Neural cell (in vitro differentiated cells): Measurements from ENCODE around the gene CORO2A. TPM values are rescaled to one million over a fixed set of nuclear protein-coding genes. Genes with fewer than 3 reads are reported as not detected.

ENCODE experiments used
- H2AFZ ChIP-seq: fragments of 200-600, 300-800 bp; sonication (generic), shearing (Covaris generic); 2 replicates; pipeline ENCODE4 v1.6.0; 2014; ENCODE audit warnings: low read depth, mild to moderate bottlenecking, antibody characterized with exemption, low read length, moderate library complexity
- H3F3A ChIP-seq: fragments of 200-600 bp; shearing (Covaris generic); 2 replicates; pipeline ENCODE4 v1.6.1; 2016; ENCODE audit warnings: mild to moderate bottlenecking, moderate library complexity, mixed read lengths, antibody characterized with exemption, low read length; ENCODE audit not compliant: insufficient read depth, poor library complexity, severe bottlenecking
- H3K27ac ChIP-seq: fragments of 200-600, 300-800 bp; sonication (generic), shearing (Covaris generic); 2 replicates; pipeline ENCODE4 v1.5.1; 2014; ENCODE audit warnings: mild to moderate bottlenecking, low read length, moderate library complexity
- H3K27me3 ChIP-seq: fragments of 300-800, 200-600 bp; sonication (generic), shearing (Covaris generic); 2 replicates; pipeline ENCODE4 v1.6.0; 2014; ENCODE audit warnings: mild to moderate bottlenecking, low read depth, low read length, moderate library complexity; ENCODE audit not compliant: insufficient read depth
- H3K36me3 ChIP-seq: fragments of 300-800, 200-600 bp; sonication (generic), shearing (Covaris generic); 2 replicates; pipeline ENCODE4 v1.5.1; 2014; ENCODE audit warnings: mild to moderate bottlenecking, antibody characterized with exemption, low read length, moderate library complexity; ENCODE audit not compliant: insufficient read depth
- H3K4me2 ChIP-seq: fragments of 300-800, 200-600 bp; sonication (generic), shearing (Covaris generic); 2 replicates; pipeline ENCODE4 v1.6.0; 2014; ENCODE audit warnings: mild to moderate bottlenecking, low read length
- H3K4me3 ChIP-seq: fragments of 300-800, 200-600 bp; sonication (generic), shearing (Covaris generic); 2 replicates; pipeline ENCODE4 v1.5.1; 2014; ENCODE audit warnings: mild to moderate bottlenecking, low read length, moderate library complexity
- H3K79me2 ChIP-seq: fragments of 200-600 bp; shearing (Covaris generic); replicated peaks from 2 replicates; pipeline ENCODE4 v1.6.0; 2014; ENCODE audit warnings: mild to moderate bottlenecking, low read length, moderate library complexity; ENCODE audit not compliant: insufficient read depth
- H3K9ac ChIP-seq: fragments of 300-800, 200-600 bp; sonication (generic), shearing (Covaris generic); 2 replicates; pipeline ENCODE4 v1.6.1; 2016; ENCODE audit warnings: mild to moderate bottlenecking, low read length, mixed read lengths
- H3K9me2 ChIP-seq: fragments of 200-600 bp; shearing (Covaris generic); 2 replicates; pipeline ENCODE4 v1.6.1; 2016; ENCODE audit warnings: mild to moderate bottlenecking, low read length, mixed read lengths; ENCODE audit not compliant: insufficient read depth
- H3K9me3 ChIP-seq: fragments of 200-600, 300-800 bp; sonication (generic), shearing (Covaris generic); 2 replicates; pipeline ENCODE4 v1.6.1; 2016; ENCODE audit warnings: mild to moderate bottlenecking, mixed run types, low read length, moderate library complexity, mixed read lengths
- H4K20me1 ChIP-seq: fragments of 200-600 bp; shearing (Covaris generic); 2 replicates; pipeline ENCODE4 v1.6.1; 2016; ENCODE audit warnings: mild to moderate bottlenecking, mixed run types; ENCODE audit not compliant: insufficient read depth
- EP300 ChIP-seq: fragments of 450-650 bp; conservative IDR thresholded peaks from 2 replicates; pipeline ENCODE4 v1.6.1; 2014; ENCODE audit warnings: antibody characterized with exemption, mild to moderate bottlenecking, moderate library complexity; ENCODE audit not compliant: poor library complexity, severe bottlenecking
- EZH2 ChIP-seq: fragments of 200-600, 300-800 bp; shearing (Covaris generic), sonication (generic); IDR thresholded peaks from 2 replicates; pipeline ENCODE4 v1.6.1; 2014; ENCODE audit warnings: antibody characterized with exemption, low read length, borderline replicate concordance, mild to moderate bottlenecking; ENCODE audit not compliant: insufficient read depth, poor library complexity, severe bottlenecking
- MXI1 ChIP-seq: fragments of 450-650 bp; conservative IDR thresholded peaks from 2 replicates; pipeline ENCODE4 v1.6.1; 2014; ENCODE audit warnings: antibody characterized with exemption, mild to moderate bottlenecking; ENCODE audit not compliant: poor library complexity, severe bottlenecking
- POLR2AphosphoS5 ChIP-seq: IDR thresholded peaks from 2 replicates; pipeline ENCODE4 v1.6.1; 2012
- RAD21 ChIP-seq: fragments of 450-650 bp; conservative IDR thresholded peaks from 2 replicates; pipeline ENCODE4 v1.6.1; 2014; ENCODE audit warnings: antibody characterized with exemption, mild to moderate bottlenecking, moderate library complexity
- SMC3 ChIP-seq: fragments of 450-650 bp; conservative IDR thresholded peaks from 2 replicates; pipeline ENCODE4 v1.6.1; 2014; ENCODE audit warnings: antibody characterized with exemption, mild to moderate bottlenecking, moderate library complexity; ENCODE audit not compliant: poor library complexity
- TAF1 ChIP-seq: IDR thresholded peaks from 2 replicates; pipeline ENCODE4 v1.6.1; 2012; ENCODE audit warnings: low read depth
- polyA plus RNA-seq: library from polyadenylated mRNA; depleted of rRNA; stranded (reverse); fragments of >200 nt; gene quantifications from 2 replicates; pipeline ENCODE4 v1.2.3, GENCODE V29; 2014
- TF ChIP-seq, protein P1 (sequence below): fragments of 450-650 bp; IDR thresholded peaks from 2 replicates; pipeline ENCODE4 v1.5.1; 2014; ENCODE audit warnings: antibody characterized with exemption, mild to moderate bottlenecking, moderate library complexity; ENCODE audit not compliant: poor library complexity, severe bottlenecking
- TF ChIP-seq, protein P2 (sequence below): IDR thresholded peaks from 2 replicates; pipeline ENCODE4 v1.6.1; 2012; ENCODE audit warnings: borderline replicate concordance

Gene CORO2A
- polyA plus RNA-seq, 1 donor from 2014 or later, result 1.9 TPM

DNA sequence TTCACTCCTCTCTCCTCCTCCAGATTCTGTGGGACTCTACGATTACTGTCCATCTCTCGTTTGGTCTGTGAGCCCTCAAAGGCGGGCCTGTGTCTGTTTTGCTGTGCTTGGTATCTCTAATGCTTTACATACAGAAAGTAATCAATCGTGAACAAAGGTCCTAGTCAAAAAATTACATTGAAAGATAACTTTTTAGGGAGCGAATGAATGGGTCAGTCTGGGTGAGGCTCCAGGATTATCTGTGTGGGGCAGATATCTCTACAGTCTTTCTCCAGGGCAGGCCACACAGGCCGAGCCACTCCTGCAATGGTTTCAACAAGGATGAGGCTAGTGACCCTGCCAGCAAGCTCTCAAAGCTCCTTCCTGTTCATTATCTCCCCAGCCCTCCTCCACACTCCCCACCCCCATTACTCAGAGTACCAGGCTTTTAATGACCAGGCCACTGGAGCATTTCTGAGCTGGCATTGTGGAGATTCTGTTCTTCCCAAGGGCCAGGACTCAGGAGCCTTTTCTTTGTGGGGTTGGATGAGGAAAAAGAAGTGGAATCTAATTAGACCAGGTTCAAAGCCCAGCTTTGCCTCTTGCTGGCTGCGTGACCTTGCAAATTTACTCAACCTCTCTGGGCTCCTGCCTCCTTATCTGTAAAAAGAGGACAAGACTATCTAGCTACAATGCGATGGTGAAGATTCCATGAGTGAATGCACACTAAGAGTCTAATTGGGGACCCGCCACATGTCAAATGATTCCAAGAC lies 10.2 kb downstream of the CORO2A start:
- Histone ChIP-seq H3K9ac (no peak overlapping the region), H3K4me2 (no peak overlapping the region), H3K9me2 (no peaks in the 10 kb centered on the region), H3K36me3 (no peaks in the 10 kb centered on the region), H3F3A (no peaks in the 10 kb centered on the region), H2AFZ (no peak overlapping the region), H3K27ac (no peak overlapping the region), H3K27me3 (no peaks in the 10 kb centered on the region), H3K9me3 (no peaks in the 10 kb centered on the region), H3K79me2 (no peaks in the 10 kb centered on the region), H3K4me3 (no peak overlapping the region), H4K20me1 (no peaks in the 10 kb centered on the region)
- TF ChIP-seq POLR2AphosphoS5 (no peak), TAF1 (no peak), EZH2 (no peak), MXI1 (no peak), RAD21 (no peak), SMC3 (no peak)
- TF ChIP-seq, protein P1, sequence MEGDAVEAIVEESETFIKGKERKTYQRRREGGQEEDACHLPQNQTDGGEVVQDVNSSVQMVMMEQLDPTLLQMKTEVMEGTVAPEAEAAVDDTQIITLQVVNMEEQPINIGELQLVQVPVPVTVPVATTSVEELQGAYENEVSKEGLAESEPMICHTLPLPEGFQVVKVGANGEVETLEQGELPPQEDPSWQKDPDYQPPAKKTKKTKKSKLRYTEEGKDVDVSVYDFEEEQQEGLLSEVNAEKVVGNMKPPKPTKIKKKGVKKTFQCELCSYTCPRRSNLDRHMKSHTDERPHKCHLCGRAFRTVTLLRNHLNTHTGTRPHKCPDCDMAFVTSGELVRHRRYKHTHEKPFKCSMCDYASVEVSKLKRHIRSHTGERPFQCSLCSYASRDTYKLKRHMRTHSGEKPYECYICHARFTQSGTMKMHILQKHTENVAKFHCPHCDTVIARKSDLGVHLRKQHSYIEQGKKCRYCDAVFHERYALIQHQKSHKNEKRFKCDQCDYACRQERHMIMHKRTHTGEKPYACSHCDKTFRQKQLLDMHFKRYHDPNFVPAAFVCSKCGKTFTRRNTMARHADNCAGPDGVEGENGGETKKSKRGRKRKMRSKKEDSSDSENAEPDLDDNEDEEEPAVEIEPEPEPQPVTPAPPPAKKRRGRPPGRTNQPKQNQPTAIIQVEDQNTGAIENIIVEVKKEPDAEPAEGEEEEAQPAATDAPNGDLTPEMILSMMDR, result no peak

DNA sequence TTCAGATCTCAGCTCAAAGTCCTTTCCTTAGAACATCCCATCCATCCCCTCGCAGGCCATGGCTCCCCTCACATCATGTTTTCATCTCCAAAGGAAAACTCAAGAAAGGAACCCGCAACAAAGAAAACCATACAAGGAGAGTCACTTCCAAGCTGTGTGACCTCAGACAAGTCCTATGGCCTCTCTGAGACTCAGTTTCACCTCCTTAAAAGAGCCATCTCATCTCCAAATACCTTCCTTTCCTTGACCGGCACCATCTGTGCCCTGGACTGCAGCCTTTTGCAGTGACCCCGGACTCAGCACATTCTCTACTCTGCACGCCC lies 10.7 kb downstream of the CORO2A start:
- Histone ChIP-seq H3K27me3 (no peaks in the 10 kb centered on the region), H3K9ac (no peak overlapping the region), H3K4me3 (no peak overlapping the region), H4K20me1 (no peaks in the 10 kb centered on the region), H3K27ac (no peak overlapping the region), H3F3A (no peaks in the 10 kb centered on the region), H2AFZ (no peak overlapping the region), H3K9me2 (no peaks in the 10 kb centered on the region), H3K9me3 (no peaks in the 10 kb centered on the region), H3K79me2 (no peaks in the 10 kb centered on the region), H3K36me3 (no peaks in the 10 kb centered on the region), H3K4me2 (no peak overlapping the region)
- TF ChIP-seq POLR2AphosphoS5 (no peak), TAF1 (no peak), MXI1 (no peak), RAD21 (no peak)
- TF ChIP-seq, protein P2, sequence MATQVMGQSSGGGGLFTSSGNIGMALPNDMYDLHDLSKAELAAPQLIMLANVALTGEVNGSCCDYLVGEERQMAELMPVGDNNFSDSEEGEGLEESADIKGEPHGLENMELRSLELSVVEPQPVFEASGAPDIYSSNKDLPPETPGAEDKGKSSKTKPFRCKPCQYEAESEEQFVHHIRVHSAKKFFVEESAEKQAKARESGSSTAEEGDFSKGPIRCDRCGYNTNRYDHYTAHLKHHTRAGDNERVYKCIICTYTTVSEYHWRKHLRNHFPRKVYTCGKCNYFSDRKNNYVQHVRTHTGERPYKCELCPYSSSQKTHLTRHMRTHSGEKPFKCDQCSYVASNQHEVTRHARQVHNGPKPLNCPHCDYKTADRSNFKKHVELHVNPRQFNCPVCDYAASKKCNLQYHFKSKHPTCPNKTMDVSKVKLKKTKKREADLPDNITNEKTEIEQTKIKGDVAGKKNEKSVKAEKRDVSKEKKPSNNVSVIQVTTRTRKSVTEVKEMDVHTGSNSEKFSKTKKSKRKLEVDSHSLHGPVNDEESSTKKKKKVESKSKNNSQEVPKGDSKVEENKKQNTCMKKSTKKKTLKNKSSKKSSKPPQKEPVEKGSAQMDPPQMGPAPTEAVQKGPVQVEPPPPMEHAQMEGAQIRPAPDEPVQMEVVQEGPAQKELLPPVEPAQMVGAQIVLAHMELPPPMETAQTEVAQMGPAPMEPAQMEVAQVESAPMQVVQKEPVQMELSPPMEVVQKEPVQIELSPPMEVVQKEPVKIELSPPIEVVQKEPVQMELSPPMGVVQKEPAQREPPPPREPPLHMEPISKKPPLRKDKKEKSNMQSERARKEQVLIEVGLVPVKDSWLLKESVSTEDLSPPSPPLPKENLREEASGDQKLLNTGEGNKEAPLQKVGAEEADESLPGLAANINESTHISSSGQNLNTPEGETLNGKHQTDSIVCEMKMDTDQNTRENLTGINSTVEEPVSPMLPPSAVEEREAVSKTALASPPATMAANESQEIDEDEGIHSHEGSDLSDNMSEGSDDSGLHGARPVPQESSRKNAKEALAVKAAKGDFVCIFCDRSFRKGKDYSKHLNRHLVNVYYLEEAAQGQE, result no peak

DNA sequence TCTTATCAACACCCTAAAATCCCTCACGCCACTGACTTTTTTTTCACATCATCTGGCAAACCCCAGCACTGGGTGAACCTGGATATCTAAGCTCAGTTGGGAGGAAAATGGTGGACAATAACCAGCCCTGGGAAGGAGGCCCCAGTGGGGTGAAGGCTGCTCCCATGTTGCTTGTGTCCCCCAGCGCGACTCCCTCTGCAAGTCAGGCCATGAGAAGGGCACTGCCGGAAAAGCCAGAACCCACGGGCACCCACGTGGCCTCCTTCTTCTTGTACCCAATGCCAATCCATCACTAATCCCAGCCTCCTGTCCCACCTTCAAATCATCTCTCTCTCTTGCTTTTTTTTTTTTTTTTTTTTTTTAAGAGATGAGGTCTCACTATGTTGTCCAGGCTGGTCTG lies 11.4 kb downstream of the CORO2A start:
- Histone ChIP-seq H3K4me3 (no peak overlapping the region), H3K9ac (no peak overlapping the region), H3K9me2 (no peaks in the 10 kb centered on the region), H3K4me2 (no peak overlapping the region), H3K36me3 (no peaks in the 10 kb centered on the region), H3K27ac (no peak overlapping the region), H4K20me1 (no peaks in the 10 kb centered on the region), H3F3A (no peaks in the 10 kb centered on the region), H2AFZ (no peak overlapping the region), H3K9me3 (no peaks in the 10 kb centered on the region), H3K79me2 (no peaks in the 10 kb centered on the region), H3K27me3 (no peaks in the 10 kb centered on the region)
- TF ChIP-seq EP300, result no peak
